Endodermal cell (in vitro differentiated cells): ENCODE results near the gene ATG101. TPM values are rescaled to one million over a fixed set of nuclear protein-coding genes. Genes with fewer than 3 reads are reported as not detected.

ENCODE experiments used
- DNase-seq: peaks from one replicate; pipeline ENCODE4 v3.0.0-alpha.2; 2017
- H3K27ac ChIP-seq: 2 replicates; pipeline ENCODE4 v1.5.1; 2013; ENCODE audit warnings: mild to moderate bottlenecking, low read depth, low read length, moderate library complexity
- H3K27me3 ChIP-seq: 2 replicates; pipeline ENCODE4 v1.6.1; 2013; ENCODE audit warnings: mild to moderate bottlenecking, low read length, moderate library complexity; ENCODE audit not compliant: insufficient read depth, control insufficient read depth, poor library complexity, severe bottlenecking
- H3K36me3 ChIP-seq: 2 replicates; pipeline ENCODE4 v1.7.0; 2013; ENCODE audit warnings: mild to moderate bottlenecking, low read length, moderate library complexity; ENCODE audit not compliant: control insufficient read depth, insufficient read depth
- H3K4me1 ChIP-seq: one replicate; pipeline ENCODE4 v1.7.0; 2013; ENCODE audit warnings: low read length; ENCODE audit not compliant: control insufficient read depth, insufficient read depth
- H3K4me3 ChIP-seq: 2 replicates; pipeline ENCODE4 v1.5.1; 2013; ENCODE audit warnings: mild to moderate bottlenecking, low read length, moderate library complexity
- H3K9ac ChIP-seq: 2 replicates; pipeline ENCODE4 v1.6.1; 2013; ENCODE audit warnings: mild to moderate bottlenecking, low read length, moderate library complexity; ENCODE audit not compliant: poor library complexity, severe bottlenecking; ENCODE audit errors: extremely low read depth
- H3K9me3 ChIP-seq: 2 replicates; pipeline ENCODE4 v1.6.1; 2013; ENCODE audit warnings: mild to moderate bottlenecking, low read length, moderate library complexity; ENCODE audit not compliant: control insufficient read depth
- H3K27ac Mint-ChIP-seq: 2 replicates; pipeline ENCODE4 v1.8.0; 2020; ENCODE audit warnings: mixed read lengths
- H3K27me3 Mint-ChIP-seq: 2 replicates; pipeline ENCODE4 v1.8.0; 2021; ENCODE audit warnings: mild to moderate bottlenecking, mixed read lengths; ENCODE audit not compliant: insufficient read depth
- H3K36me3 Mint-ChIP-seq: 2 replicates; pipeline ENCODE4 v1.8.0; 2020; ENCODE audit warnings: low read depth, mixed read lengths
- H3K4me1 Mint-ChIP-seq: 2 replicates; pipeline ENCODE4 v1.8.0; 2020; ENCODE audit warnings: mixed read lengths
- H3K4me3 Mint-ChIP-seq: 2 replicates; pipeline ENCODE4 v1.8.0; 2020; ENCODE audit warnings: mild to moderate bottlenecking, moderate library complexity, mixed read lengths
- H3K9me3 Mint-ChIP-seq: 2 replicates; pipeline ENCODE4 v1.8.0; 2020; ENCODE audit warnings: mild to moderate bottlenecking, mixed read lengths
- CTCF ChIP-seq: fragments of 200-600 bp; sonication (generic); conservative IDR thresholded peaks from 2 replicates; pipeline ENCODE4 v1.5.0; 2021; ENCODE audit warnings: antibody characterized with exemption, mild to moderate bottlenecking
- WGBS, 2 experiments: methylation state at CpG; one replicate each; pipeline versions ENCODE4 v1.1.5 to v1.1.7; 2013; ENCODE audit warnings: missing lambda C conversion rate in 2 of 2, mixed read lengths in 1 of 2; ENCODE audit not compliant: insufficient coverage in 1 of 2, insufficient read length in 1 of 2; 5-methylcytosine and 5-hydroxymethylcytosine counted together
- total RNA-seq, 2 donors: library from RNA; stranded (reverse); fragmentation: NEBNext Ultra II Directional in 1 of 2; extraction: Animal tissue kit (Norgen Biotek cat#: 25700) in 1 of 2; gene quantifications; 2 replicates in 1 of 2; 3 replicates in 1 of 2; pipeline ENCODE4 v1.2.1, GENCODE V29; 2021

Gene ATG101
- total RNA-seq, 2 donors from 2014 or later: 32.1 TPM

GRCh38 chr12:52033446-52034140, 36.2 kb upstream of the ATG101 start:
- Mint-ChIP-seq H3K36me3 (no peaks in the 10 kb centered on the region), H3K27me3 (peaks cover 25% of the 10 kb centered on the region), H3K27ac (peak overlapping the region; percentile 91), H3K9me3 (no peaks in the 10 kb centered on the region), H3K4me3 (peak overlapping the region; percentile 51), H3K4me1 (peaks cover 26% of the 10 kb centered on the region)
- Histone ChIP-seq H3K9me3 (no peaks in the 10 kb centered on the region), H3K27ac (peak overlapping the region; percentile 83), H3K4me3 (peak overlapping the region; percentile 73), H3K4me1 (peaks cover 3% of the 10 kb centered on the region), H3K9ac (peak overlapping the region; percentile 60), H3K36me3 (no peaks in the 10 kb centered on the region), H3K27me3 (peaks cover 20% of the 10 kb centered on the region)
- no peak for TF ChIP-seq CTCF
- WGBS, 2 experiments: 88 to 92% methylated on average over 11 to 12 of the region's 13 CpGs
- no peak for DNase-seq

- no peak overlapping the region for H3K4me3 ChIP-seq
- H3K9ac ChIP-seq: no peak overlapping the region
- Mint-ChIP-seq H3K27ac (no peak overlapping the region), H3K27me3 (peaks cover 25% of the 10 kb centered on the region), H3K36me3 (no peaks in the 10 kb centered on the region), H3K9me3 (no peaks in the 10 kb centered on the region), H3K4me3 (no peak overlapping the region), H3K4me1 (peaks cover 18% of the 10 kb centered on the region)
- WGBS, 2 experiments: 100% methylated on average over 3 of the region's 4 CpGs; no CpG with 5 or more reads in 1 of the 2 experiments
- H3K27ac ChIP-seq: no peak overlapping the region
- no peak for TF ChIP-seq CTCF
- H3K4me1 ChIP-seq: no peaks in the 10 kb centered on the region
- H3K9me3 ChIP-seq: no peaks in the 10 kb centered on the region
- DNase-seq: no peak
- no peaks in the 10 kb centered on the region for H3K36me3 ChIP-seq
- peaks cover 20% of the 10 kb centered on the region for H3K27me3 ChIP-seq
Measured at GRCh38 chr12:52035190-52035589, 34.6 kb upstream of the ATG101 start.

DNA sequence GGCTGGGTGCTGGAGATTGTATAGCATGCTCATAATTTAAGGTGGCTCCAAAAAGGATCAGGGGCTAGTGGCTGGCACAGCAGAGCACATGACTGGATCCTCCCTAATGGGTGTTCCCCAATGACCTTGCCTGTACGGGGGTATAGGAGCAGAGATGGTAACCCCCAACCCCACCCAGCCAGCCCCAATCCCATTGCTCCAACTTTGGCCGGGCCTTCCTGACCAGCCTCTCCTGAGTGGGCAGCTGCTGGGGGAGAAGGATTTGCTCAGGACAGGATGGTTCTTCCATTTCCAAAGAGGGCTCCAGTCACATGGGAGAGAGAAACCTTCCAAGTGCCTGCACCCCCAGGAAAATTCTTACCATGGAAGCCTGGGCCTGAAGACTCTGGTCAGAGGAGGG, 33.9 kb upstream of the ATG101 start:
- H3K4me1 Mint-ChIP-seq: peaks cover 15% of the 10 kb centered on the region
- H3K36me3 Mint-ChIP-seq: no peaks in the 10 kb centered on the region
- H3K9me3 ChIP-seq: no peaks in the 10 kb centered on the region
- no peak for DNase-seq
- no peak overlapping the region for H3K9ac ChIP-seq
- H3K4me3 ChIP-seq: no peak overlapping the region
- WGBS, 2 experiments: 93% methylated on average over 1 of the region's 2 CpGs; no CpG with 5 or more reads in 1 of the 2 experiments
- peaks cover 20% of the 10 kb centered on the region for H3K27me3 ChIP-seq
- H3K4me3 Mint-ChIP-seq: peak overlapping the region; percentile 76
- H3K36me3 ChIP-seq: no peaks in the 10 kb centered on the region
- no peak overlapping the region for H3K27ac Mint-ChIP-seq
- no peak for TF ChIP-seq CTCF
- H3K27me3 Mint-ChIP-seq: peaks cover 25% of the 10 kb centered on the region
- H3K4me1 ChIP-seq: no peaks in the 10 kb centered on the region
- no peak overlapping the region for H3K27ac ChIP-seq
- no peaks in the 10 kb centered on the region for H3K9me3 Mint-ChIP-seq
